DLD1 (cell line): Measurements from ENCODE around the gene FAM228B.
"Not testable (repeated sequence)": the region's sequence is repeated elsewhere in the genome, so short reads cannot be mapped to it uniquely, and the experiment has no call there.

Experiments
- in situ Hi-C: cut with HindIII; loops from 2 replicates; pipeline ENCODE4 v1.10.0; 2017; ENCODE audit warnings: low sequenced_read_pairs

FAM228B gene

DNA sequence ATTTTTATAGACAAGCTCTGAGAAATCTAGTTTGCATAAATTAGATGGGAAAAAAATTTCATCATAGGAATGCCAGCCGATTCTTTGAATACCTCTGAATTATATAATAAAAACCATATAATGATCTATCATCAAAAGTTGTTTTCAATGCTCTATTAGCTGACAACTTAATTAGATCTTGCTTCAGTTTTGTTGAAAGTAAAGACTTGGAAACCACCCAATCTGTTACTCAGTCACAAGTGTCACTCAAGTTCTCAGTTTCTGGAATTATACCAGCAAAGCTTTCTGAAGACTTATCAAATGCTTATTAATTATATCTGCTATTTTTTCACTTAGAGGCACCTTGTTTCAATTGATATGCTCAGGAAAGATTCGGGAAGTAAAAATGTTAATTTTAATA, 21.3 kb upstream of the FAM228B start:
- in situ Hi-C loops: no loop called here

DNA sequence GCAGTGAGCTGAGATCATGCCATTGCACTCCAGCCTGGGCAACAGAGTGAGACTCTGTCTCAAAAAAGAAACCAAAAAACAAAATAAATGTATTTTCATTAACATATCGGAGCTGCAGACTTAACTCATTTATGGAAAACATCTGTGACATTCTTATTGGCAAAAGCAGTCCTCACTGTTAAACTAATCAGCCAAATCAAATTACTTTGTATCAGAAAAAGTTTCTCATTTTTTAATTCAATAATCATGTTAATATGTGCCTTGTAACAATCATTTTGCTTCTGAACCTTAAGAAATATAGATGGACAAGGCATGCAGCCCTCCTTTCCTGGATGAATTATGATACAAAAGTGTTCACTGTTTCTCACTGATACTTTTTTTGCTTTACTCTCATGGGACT, 20.6 kb upstream of the FAM228B start:
- in situ Hi-C loops: no loop called here

DNA sequence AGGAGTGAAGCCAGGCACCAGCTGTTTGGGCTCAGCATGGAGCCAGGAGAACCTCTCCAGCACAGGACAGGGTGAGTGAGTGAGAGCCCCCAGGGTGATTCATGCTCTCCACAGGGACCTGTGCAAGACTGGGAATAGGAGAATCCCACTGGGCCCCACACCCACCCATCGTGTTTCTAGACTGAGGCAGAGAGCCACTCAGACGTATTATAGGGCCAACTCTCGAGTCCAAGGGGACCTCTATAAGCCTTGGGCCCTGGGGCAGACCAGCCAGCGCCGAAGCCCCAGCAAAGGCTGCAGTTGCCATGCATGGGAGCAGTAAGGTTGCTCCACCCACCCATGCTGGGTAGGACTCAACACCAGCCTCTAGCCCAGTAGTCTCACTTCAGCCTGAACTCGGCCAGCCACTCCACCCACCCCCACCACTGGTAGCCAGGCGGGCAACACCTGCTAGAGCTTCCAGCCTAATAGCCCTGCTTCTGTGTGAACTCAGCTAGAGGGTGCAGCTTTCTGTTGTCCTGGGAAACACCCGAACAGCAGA, 19.1 kb upstream of the FAM228B start:
- in situ Hi-C loops: no loop called here

DNA sequence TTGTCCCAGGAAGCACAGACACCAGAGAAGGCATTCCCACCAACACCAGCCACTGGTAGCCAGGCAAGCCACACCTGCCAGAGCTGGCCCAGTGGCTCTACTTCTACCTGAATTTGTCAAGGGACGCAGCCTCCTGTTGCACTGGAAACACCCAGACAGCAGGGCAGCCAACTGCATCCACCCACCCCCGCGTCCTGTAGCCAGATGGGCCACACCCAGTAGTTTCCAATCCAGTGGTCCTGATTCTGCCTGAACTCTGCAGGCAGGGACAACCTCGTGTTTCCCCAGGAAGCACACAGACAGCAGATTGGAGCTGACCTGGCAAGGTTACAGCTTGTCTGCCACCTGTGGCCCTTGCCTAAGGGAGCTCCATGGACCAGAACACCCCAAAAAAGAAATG, 18.4 kb upstream of the FAM228B start:
- in situ Hi-C loops: no loop called here

DNA sequence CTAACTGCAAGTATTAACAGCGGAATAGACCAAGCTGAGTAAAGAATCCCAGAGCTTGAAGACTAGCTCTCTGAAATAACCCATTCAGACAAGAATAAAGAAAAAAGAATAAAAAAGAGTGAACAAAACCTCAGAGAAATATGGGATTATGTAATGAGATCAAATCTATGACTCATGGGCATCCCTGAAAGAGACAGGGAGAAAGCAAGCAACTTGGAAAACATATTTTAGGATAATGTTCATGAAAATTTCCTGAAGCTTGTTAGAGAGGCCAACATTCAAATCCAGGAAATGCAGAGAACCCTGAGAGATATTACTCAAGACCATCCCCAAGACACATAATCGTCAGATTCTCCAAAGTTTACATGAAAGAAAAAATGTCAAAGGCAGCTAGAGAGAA, 17.5 kb upstream of the FAM228B start:
- in situ Hi-C loops: no loop called here

DNA sequence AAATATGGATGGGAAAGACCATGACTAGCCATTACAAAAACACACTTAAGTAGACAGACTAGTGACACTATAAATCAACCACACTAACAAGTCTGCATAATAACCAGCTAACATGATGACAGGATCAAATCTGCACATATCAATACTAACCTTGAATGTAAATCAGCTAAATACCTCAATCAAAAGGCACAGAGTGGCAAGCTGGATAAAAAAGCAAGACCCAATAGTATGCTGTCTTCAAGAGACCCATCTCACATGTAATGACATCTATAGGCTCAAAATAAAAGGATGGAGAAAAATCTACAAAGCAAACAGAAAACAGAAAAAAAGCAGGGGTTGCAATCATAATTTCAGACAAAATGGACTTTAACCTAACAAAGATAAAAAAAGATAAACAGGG, 16.5 kb upstream of the FAM228B start:
- in situ Hi-C loops: no loop called here

DNA sequence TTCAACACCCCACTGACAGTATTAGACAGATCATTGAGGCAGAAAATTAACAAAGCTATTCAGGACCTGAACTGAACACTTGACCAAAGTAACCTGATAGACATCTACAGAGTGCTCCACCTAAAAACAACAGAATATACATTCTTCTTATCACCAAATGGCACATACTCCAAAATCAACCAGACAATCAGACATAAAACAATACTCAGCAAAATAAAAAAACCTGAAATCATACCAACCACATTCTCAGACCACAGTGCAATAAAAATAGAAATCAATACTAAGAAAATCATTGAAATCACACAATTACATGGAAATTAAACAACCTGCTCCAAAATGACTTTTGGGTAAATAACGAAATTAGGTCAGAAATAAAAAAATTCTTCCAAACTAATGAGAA, 15.9 kb upstream of the FAM228B start:
- in situ Hi-C loops: no loop called here

DNA sequence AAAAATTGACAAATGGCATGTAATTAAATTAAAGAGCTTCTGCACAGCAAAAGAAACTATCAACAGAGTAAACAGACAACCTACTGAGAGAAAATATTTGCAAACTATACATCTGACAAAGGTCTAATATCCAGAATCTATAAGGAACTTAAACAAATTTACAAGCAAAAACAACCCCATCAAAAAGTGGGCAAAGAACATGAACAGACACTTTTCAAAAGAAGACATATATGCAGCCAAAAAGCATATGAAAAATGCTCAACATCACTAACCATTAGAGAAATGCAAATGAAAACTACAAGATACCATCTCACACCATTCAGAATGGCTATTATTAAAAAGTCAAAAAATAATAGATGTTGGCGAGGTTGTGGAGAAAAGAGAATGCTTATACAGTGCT, 13.8 kb upstream of the FAM228B start:
- in situ Hi-C loops: not testable (repeated sequence)

DNA sequence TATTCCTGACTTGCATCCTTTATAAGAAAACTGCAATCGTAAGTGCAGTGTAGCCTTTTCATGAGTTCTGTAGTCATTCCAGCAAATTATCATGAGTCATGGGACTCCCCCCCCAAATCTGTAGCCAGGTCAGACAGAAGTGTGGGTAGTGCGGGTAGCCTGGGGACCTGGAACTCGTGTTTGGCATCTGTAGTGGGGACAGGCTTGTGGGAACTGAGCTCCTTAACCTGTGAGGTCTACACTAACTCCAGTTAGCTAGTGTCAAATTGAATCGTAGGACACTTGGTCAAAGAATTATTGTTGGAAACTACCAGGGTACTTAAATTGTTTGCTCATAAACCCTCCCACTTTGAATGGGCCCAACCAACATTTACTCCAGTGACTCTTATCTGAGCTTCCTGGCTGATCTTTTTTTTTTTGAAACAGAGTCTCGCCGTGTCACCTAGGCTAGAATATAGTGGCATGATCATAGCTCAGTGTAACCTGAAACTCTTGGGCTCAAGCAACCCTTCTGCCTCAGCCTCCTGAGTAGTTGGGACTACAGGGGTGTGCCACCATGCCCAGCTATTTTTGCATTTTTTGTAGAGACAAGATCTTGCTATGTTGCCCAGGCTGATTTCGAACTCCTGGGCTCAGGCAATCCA, 12.5 kb upstream of the FAM228B start:
- in situ Hi-C loops: no loop called here

DNA sequence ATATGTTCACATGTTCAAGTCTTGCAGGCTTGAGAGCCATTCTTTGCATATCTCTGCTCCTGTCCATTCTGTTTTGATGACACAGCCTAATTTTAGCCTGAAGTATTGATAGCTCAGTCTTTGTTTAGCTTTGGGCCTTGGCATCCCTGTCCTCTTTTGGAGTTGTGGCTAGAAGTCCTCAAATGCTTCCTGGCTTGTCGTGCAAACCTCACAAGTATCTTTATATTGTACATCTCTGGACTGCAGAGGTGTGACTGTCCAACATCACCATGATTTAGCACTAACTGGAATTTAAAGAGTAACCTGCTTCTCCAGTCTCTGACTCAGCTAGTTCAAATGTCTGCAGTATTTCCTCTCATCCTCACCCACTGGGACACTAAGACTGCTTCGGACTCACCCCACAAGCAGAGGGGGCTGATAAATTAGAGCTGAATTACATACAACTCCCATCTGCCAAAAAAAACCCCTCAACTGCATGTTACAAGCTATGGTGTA, 11.8 kb upstream of the FAM228B start:
- in situ Hi-C loops: no loop called here

DNA sequence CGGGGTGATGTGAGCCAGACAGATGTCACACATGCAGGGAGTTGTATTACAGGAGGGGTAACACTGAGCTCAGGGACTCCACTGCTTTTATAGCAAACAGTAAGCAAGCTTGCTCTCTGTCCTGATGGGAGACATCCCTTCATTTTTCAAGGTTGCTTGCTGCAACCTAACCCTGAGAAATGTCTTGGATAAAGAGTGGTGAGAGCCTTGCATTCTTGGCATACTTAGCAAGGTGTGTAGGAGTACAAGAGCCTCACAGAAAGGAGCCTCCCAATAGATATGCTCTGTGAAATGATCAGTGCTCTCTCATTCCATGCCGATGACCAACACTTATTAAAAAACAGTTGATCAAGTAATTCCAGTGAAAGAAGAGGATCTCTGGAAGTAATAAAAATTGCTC, 8.2 kb upstream of the FAM228B start:
- in situ Hi-C loops: no loop called here

DNA sequence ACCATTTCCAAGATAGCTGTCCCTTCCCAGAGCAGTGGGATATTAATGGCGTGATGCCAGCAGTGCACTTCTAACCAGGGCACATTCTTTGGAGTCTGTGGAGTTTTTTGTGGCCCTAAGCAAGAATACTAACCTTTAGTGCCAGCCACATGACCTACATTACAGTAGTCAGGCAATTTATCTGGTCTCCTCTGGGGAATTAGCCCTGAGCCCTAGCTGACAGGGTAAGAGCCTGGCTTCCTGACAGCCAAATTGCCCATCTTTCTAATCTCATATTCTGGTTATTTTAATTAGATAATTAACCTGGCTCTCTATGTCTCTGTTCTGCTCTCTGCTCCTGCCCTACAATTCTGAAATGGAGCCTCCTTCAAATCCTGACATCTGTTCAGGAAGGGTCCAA, 5.4 kb upstream of the FAM228B start:
- in situ Hi-C loops: no loop called here

DNA sequence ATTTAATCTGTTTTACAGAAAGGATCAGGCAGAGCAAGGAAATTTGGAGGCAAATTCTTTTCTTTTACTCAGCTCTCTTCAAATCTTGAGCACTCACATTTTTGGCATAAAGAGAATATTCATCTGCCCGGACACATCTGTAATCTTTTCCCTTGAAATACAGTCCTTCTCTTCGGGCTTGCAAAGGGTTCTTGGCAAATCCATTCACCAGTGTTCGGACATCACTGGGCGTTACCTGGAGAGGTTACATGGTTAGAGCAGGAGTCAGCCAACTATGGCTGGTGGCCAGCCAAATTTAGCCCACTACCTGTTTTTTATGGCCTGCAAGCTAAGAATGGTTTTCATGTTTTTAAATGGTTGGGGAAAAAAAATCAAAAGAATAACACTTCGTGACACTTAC, 2.2 kb upstream of the FAM228B start:
- in situ Hi-C loops: no loop called here

DNA sequence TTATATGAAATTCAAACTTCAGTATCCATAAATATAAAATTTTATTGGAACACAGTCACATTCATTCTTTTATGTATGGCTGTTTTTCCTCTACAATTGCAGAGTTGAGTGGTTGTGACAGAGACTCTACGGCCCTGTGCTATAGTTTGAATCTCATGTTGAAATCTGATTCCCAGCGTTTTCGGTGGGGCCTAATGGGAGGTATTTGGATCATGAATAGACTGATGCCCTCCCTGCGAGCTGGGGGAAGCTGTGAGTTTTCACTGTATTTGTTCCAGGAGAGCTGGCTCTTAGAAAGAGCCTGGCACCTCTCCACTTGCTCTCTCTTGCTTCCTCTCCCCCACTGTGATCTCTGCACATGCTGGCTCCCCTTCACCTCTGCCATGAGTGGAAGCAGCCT, 1.8 kb upstream of the FAM228B start:
- in situ Hi-C loops: no loop called here

DNA sequence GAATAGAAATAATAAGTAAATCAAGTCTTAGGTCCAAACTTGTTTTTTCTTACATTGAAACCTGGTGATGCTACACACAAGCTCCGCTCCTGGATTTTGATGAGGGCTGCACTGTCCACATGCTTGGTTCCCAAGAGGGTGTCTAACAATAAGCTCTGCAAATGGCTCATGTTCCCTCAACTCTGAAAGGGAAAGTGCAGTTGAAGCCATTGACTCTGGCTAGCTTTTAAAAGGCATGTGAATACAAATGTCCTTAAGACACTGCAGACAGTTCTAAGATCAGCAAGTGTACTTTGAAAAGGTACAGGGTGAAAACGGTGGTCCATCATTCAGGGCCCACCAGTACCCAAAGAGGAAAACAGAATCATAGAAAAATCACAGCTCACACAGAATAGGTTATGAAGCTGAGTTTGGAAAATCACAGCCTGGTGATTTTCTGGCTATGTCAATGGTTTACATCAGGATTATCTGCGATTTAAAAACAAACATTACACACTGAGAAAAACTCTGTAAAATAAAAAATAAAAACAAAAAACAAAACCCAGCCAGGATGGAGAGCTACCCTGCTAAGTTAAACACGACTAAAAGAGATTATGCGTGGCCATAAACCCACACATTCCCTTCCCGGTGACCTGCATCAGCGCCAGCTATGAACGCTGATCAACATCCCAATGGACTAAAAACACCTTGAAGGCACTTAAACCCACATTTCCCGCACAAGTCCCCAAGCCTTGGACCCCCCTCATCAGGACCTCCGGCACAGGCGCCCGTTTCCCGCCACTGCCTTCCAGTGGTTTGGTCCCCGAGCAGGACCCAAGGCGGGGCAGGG, 689 bp upstream of the FAM228B start:
- in situ Hi-C loops: no loop called here

DNA sequence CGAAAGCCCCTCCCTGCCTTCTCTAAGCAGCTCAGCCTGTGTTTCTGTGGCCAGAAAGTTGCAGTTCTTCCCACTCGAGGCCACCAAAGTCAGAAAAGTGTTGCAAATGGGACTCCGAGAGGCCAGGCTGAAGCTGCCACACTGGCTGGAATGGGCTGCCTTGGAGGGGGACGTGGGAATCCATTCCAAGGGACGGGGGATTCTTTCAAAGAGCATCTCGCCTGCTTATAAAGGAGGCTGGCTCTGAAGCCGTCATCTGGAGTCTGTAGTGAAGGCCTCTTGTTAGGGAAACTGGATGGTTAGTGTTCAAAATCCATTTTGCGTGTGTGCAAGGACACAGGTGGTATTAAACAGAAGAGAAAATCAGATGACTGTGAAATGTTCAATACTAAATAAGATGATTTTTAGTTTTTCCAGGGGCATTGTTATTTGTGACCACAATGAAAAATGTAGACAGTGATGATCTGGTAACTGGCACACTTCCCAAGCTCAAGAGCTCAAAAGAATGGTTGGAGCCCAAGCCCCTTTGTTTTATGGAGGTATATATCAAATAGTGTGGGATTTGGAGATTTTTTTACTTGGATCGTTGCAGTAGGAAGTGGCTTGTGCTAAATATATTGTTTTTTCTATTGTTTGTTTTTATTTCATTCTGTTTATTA, 782 bp downstream of the FAM228B start:
- in situ Hi-C loops: no loop called here

DNA sequence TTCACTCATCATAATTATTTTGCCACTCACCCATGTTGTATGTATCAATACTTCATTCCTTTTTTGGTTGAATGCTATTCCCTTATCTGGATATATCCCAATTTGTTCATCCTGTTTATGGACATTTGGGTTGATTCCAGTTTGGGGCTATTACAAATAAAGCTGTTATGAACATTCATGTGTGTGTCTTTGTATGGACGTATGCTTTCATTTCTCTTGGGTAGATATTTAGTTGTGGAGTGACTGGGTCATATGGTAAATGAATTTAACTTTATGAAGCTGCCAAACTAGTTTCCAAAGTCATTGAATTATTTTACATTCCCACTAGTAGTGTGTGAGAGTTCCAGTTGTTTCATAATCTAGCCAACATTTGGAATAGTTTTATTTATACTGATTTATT, 2.7 kb downstream of the FAM228B start:
- in situ Hi-C loops: no loop called here

DNA sequence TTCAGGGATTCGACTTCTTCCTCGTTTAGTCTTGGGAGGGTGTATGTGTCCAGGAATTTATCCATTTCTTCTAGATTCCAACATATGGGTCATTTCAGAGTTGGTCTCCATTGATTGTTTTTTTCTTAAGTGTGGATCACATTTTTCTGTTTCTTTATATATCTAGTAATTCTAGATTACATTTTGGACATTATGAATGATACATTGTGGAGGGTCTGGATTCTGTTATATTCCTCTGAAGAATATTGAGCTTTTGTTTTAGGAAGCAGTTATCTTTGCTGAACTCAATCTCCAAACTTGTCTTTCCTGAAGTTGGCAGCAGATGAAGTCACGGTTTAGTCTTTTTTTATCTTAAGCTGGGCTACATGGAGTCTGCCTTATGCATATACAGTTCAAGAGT, 9.3 kb downstream of the FAM228B start:
- in situ Hi-C loops: no loop called here

DNA sequence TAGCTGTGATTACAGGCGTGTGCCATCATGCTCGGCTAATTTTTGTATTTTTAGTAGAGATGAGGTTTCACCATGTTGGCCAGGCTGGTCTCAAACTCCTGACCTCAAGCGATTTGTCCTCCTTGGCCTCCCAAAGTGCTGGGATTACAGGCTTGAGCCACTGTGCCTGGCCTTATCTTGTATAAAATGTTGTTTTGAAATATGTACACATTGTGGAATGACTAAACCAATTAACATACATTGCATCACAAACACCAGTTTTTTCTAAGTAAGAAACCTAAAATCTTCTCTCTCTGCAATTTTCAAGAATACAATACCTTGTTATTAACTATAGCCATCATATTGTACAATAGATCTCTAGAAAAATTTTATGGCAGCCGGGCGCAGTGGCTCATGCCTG, 17.0 kb downstream of the FAM228B start:
- in situ Hi-C loops: not testable (repeated sequence)

DNA sequence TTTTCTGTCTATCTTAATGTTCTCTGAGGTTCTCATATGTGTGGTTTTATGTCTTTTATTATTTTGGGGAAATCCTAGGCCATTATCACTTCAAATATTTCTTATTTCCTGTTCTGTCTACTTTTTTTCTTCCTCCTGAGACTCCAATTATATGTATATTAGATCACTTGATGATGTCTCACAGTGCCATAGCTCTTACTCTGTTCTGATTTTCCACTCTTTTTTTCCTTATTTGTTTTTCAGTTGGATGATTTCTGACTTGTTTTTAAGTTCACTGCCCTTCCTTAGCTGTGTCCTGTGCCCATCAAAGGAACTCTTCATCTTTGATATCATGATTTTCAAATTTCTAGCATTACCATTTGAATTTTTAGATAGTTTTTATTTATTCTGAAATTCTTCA, 24.1 kb downstream of the FAM228B start:
- in situ Hi-C loops: no loop called here

DNA sequence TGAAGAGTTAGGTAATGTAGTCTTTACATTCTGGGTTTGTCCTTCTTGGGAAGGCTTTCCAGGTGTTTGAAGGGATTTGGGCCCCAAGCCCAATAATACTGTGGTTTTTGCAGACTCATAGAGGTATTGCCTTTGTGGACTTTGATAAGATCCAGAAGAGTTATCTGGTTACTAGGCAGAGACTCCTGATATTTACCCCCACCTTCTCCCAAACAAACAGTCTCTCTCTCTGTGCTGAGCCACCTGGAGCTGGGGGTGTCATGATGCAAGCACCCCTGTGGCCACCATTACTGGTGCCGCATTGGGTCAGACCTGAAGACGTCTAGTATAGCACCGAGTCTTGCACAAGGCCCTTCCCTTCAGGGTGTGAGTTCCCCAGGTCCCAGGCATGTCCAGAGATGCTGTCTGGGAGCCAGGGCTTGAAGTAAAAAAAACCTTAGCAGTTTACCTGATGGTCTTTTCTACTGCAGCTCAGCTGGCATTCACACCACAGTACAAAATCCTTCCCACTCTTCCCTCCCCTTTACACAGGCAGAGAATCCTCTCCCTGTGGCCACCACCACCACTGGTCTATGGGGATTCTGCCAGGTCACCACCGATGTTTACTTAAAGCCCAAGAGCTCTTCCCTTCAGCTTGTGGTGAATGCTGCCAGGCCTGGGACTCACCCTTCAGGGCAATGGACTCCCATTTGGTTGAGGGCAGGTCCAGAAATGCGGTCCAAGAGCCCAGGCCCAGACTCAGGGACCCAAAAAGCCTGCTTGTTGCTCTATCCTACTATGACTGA, 29.3 kb downstream of the FAM228B start:
- in situ Hi-C loops: no loop called here
